GM18507 (cell line): ENCODE data around the gene CCNH.

ENCODE experiments used
- DNase-seq: peaks from one replicate; pipeline ENCODE4 v3.0.0; 2011; ENCODE audit warnings: low read depth; ENCODE audit not compliant: insufficient read length; ENCODE audit errors: extremely low spot score
- FAIRE-seq: peaks from 2 replicates; lab custom pipeline; 2011; peaks lifted over from hg19 to GRCh38; lab: Jason Lieb, UNC

CCNH gene

DNA sequence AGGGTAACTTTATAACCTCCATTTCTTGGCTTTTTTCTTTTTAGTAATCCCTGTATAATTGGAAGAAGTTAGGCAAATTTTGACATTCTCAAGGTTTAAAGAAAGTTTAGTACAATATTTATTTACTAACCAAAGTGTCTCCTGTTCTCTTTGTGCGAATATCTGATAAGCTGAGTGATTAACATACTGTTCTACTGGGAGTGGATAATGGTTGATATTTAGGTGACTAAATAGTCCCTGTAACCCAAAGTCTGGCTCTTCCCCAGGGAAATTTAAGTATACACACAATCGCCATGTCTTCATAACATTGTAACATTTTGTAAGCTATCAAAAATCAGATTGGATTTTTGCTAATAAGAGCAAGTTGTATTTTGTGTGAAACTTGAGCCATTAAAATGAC lies 40.0 kb downstream of the CCNH start:
- no peak for FAIRE-seq
- DNase-seq: no peak

DNA sequence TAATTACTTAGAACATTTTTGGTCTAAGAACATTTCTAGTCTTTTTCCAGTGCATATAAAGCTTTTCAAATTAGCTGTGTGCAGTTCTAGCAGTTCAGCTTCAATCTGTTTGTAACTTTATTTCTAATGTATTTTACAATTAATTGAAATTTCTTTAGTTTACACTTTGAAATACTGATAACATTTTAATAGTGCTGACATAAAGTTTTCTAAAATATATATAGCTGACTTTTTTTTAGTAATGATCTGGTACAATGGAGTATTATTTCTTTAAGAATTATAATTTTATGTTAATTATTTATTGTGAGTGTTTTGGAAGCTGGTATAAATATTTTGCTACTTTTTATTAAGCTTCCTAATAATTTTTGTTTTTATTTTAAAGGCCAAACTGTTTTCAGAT lies 43.3 kb downstream of the CCNH start:
- no peak for DNase-seq
- FAIRE-seq: no peak

DNA sequence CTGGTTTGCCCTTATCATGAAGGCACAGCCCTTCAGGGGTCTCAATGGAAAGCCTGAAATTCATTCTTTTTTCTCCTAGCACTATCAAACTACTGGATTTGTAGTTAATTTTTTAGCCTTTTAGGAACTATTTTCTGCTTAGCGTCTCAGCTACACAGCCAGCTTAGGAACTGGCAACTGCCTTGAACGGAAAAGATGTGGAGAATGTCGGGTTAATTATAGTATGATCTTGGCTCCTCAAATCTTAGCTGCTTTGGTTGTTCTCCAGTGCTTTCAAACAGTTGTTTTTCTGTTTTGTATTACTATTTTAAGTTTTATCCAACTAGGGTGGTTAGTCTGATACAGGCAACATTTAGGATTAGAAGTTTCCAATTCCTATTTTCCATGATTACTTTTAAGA lies 44.1 kb downstream of the CCNH start:
- no peak for DNase-seq

DNA sequence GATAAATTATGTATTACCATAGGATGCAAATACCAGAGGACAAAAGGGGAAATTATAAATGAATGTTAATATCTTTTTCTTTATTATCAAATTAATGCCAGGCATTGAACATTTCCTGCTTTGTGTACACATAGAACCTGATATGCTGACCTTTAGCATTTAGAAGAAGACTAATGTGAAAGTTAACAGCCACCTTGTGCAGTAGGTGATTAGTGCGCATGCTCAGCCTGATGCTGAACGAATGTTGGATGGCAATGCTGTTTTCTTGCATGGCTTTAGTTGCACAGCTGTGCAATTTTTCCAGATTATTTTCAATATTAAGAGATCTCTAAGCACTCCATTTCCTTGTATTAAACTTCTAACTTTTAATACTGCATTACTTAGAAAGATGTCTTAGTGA lies 45.5 kb downstream of the CCNH start:
- FAIRE-seq: no peak
- no peak for DNase-seq

More for the DNA sequence above, 44.1 kb downstream of the CCNH start:
- FAIRE-seq: no peak

DNA sequence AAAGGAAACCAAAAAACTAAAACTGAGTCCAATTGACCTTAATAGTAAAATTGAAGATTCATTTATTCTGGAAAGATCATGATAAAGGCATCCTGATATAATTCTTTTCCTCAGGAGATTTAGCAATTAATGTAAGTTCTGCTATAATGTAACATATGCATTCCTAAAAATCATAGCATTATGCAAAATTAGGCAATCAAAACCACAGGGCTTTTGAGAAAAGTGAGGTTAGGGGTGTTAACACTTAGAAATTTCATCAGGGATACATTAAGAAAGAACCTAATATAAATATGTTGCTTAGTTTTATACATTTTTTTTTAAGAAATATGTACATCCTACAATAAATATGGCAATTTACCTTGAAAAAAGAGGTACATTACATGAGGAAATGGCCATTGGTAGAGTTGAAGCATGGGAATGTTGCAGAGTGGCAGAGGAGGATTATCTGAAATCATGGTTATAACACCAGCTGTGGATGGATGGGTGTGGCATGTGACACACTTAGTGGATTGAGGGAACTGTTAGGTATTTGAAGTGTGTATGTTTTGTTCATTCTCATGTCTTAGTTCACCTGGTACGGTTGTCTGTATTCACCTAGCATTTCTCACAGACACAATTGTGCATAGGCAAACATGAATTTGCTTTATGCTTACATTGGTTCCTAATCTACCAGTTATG lies 51.1 kb downstream of the CCNH start:
- DNase-seq: no peak
- FAIRE-seq: no peak

DNA sequence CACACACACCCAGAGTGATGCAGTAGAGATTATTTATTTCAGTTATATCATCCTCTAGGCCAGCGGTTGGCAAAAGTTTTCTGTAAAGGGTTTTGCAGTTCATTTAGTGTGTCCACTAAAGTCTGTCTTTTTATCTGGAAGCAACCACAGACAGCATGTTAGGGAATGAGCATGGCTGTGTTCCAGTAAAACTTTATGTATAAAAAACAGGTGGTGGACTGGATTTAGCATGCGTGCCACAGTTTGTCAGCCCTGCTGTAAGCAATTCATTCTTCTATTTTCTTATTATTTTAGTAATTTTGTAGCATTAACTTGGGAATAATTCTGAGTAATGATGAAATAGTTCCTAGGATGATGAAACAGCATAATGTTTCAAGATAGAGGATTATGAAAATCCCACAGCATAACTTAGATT lies 51.7 kb downstream of the CCNH start:
- FAIRE-seq (no peak), DNase-seq (no peak)

DNA sequence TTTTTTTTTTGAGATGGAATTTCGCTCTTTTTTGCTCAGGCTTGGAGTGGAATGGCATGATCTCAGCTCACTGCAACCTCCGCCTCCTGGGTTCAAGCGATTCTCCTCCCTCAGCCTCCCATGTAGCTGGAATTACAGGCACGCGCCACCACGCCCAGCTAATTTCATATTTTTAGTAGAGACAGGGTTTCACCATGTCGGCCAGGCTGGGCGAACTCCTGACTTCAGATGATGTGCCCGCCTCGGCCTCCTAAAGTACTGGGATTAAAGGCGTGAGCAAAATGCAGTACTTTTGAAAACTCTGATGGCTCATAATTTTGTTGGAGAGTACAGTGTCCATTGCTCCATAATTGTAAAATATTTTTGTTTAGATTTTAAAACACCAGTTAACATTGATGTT lies 52.6 kb downstream of the CCNH start:
- DNase-seq (no peak), FAIRE-seq (no peak)

DNA sequence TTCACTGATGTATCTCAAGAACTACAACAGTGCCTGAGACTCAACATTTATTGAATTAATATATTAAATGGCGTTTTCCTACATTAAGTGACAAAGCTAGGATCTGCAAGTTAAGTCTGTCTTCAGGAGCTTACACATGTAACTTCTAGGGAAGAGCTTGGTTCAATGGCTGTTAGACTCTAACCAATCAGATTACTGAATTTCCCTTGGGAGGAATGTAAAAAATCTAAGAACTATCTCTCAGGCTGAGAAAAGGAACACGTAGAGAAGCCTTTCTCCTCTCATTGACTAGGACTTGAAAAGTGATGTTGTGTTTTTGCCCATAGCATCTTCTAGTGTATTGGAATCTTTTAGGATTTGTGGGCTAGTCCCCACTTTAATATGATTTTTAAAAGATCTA lies 53.6 kb downstream of the CCNH start:
- no peak for FAIRE-seq
- no peak for DNase-seq

DNA sequence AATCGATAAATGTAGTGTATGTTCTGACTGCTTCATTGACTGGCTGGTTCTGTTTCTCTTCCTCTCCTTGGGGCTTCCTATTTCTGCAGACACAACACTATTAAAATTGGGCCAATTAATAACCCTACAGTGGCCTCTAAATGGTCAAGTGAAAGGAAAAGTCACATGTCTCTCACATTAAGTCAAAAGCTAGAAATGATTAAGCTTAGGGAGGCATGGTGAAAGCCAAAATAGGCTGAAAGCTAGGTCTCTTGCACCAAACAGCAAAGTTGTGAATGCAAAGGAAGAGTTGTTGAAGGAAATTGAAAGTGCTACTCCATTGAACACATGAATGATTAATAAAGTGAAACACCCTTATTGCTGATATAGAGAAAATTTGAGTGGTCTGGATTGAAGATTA lies 58.2 kb downstream of the CCNH start:
- DNase-seq: no peak
- peak; percentile 95 for FAIRE-seq

DNA sequence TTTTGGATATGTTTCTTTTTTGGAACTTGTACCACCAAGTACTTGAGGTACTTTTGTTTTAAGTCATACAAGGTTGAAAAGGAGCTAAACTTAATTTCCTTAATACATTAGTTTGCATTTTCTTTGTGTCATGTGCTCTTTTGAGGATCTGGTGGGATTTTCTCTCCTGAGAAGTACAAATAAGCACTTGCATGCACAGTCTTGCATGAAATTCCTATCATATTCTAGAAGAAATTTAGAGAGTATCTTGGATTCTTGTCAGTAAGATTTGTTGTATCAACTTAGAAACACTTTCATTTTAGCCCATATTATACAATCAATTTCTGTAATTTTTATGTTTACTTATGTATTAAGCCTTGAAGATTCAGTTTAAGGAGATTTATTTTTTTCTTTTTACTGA lies 64.9 kb downstream of the CCNH start:
- FAIRE-seq: no peak

DNA sequence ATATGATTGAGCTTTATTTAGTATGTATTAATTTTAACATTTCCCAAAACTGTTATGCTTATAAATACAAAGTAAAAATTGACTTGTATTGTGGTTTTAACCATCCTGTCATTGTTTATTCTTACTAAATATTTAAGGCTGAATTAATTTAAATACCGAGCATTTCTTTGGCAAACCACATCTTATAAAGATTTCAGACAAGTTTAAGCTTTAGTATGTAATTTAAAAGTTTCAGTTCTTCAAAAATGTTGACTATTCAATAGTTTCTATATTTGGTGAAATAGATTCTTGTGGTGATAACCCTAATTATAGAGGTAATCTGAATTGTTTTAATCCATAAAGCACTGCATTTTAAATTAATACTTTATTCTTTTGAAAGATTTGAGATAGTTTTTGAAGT lies 65.5 kb downstream of the CCNH start:
- FAIRE-seq (no peak), DNase-seq (no peak)

More for the DNA sequence above, 64.9 kb downstream of the CCNH start:
- no peak for DNase-seq
